Central memory CD8-positive, alpha-beta T cell (primary cell): ENCODE data around the gene SURF4.

Source experiments
- ATAC-seq: fragments of 150-1000 bp; cut with Tn5 transposase; replicated peaks from 2 replicates; pipeline ENCODE4 v1.10.0; 2022; ENCODE audit warnings: mild to moderate bottlenecking, moderate FRiP score, moderate number of reproducible peaks; ENCODE audit not compliant: poor library complexity, severe bottlenecking; ENCODE audit errors: extremely low read depth
- DNase-seq, 2 donors: peaks; one replicate each; pipeline ENCODE4 v3.0.0; 2021; ENCODE audit warnings: low spot score in 2 of 2
- H3K27ac Mint-ChIP-seq: one replicate; pipeline ENCODE4 v1.8.0; 2022; ENCODE audit warnings: low read depth, mild to moderate bottlenecking, moderate library complexity, mixed read lengths
- H3K27me3 Mint-ChIP-seq: one replicate; pipeline ENCODE4 v1.8.0; 2022; ENCODE audit warnings: mixed read lengths
- H3K36me3 Mint-ChIP-seq: one replicate; pipeline ENCODE4 v1.8.0; 2022; ENCODE audit warnings: mild to moderate bottlenecking, moderate library complexity, mixed read lengths; ENCODE audit not compliant: insufficient read depth
- H3K4me1 Mint-ChIP-seq: one replicate; pipeline ENCODE4 v1.8.0; 2022; ENCODE audit warnings: mixed read lengths
- H3K4me3 Mint-ChIP-seq: one replicate; pipeline ENCODE4 v1.8.0; 2022; ENCODE audit warnings: mild to moderate bottlenecking, moderate library complexity, mixed read lengths
- H3K9me3 Mint-ChIP-seq: one replicate; pipeline ENCODE4 v1.8.0; 2022; ENCODE audit warnings: mixed read lengths

SURF4 gene

GRCh38 chr9:133367778-133368177 is 8.1 kb downstream of the SURF4 start:
- Mint-ChIP-seq H3K27ac (no peak overlapping the region), H3K4me1 (peaks cover 76% of the 10 kb centered on the region)

GRCh38 chr9:133367221-133367620 is 8.6 kb downstream of the SURF4 start:
- H3K27me3 Mint-ChIP-seq: no peaks in the 10 kb centered on the region
- DNase-seq (no peak), ATAC-seq (no peak)
- peaks cover 60% of the 10 kb centered on the region for H3K36me3 Mint-ChIP-seq
- H3K27ac Mint-ChIP-seq: no peak overlapping the region
- peak overlapping the region; percentile 20 for H3K4me3 Mint-ChIP-seq
- no peaks in the 10 kb centered on the region for H3K9me3 Mint-ChIP-seq
- peaks cover 71% of the 10 kb centered on the region for H3K4me1 Mint-ChIP-seq

More at GRCh38 chr9:133367778-133368177, 8.1 kb downstream of the SURF4 start:
- Mint-ChIP-seq H3K4me3 (no peak overlapping the region), H3K9me3 (no peaks in the 10 kb centered on the region), H3K27me3 (no peaks in the 10 kb centered on the region), H3K36me3 (peaks cover 60% of the 10 kb centered on the region)
- DNase-seq: no peak
- no peak for ATAC-seq

GRCh38 chr9:133366435-133366834 is 9.4 kb downstream of the SURF4 start:
- peaks cover 65% of the 10 kb centered on the region for H3K36me3 Mint-ChIP-seq
- H3K4me1 Mint-ChIP-seq: peaks cover 69% of the 10 kb centered on the region
- DNase-seq: no peak
- ATAC-seq: no peak
- no peaks in the 10 kb centered on the region for H3K27me3 Mint-ChIP-seq
- H3K9me3 Mint-ChIP-seq: no peaks in the 10 kb centered on the region
- H3K27ac Mint-ChIP-seq: no peak overlapping the region
- H3K4me3 Mint-ChIP-seq: no peak overlapping the region

- peaks cover 62% of the 10 kb centered on the region for H3K4me1 Mint-ChIP-seq
- no peaks in the 10 kb centered on the region for H3K9me3 Mint-ChIP-seq
- H3K4me3 Mint-ChIP-seq: no peak overlapping the region
- H3K27me3 Mint-ChIP-seq: no peaks in the 10 kb centered on the region
- peak overlapping the region; percentile 44 for H3K27ac Mint-ChIP-seq
- ATAC-seq: no peak
- peaks cover 64% of the 10 kb centered on the region for H3K36me3 Mint-ChIP-seq
- DNase-seq: no peak
Observed at GRCh38 chr9:133362359-133363044, 13.4 kb downstream of the SURF4 start.

GRCh38 chr9:133361507-133362092 is 14.3 kb downstream of the SURF4 start:
- H3K4me3 Mint-ChIP-seq: no peak overlapping the region
- H3K4me1 Mint-ChIP-seq: peaks cover 61% of the 10 kb centered on the region
- peak overlapping the region; percentile 44 for H3K27ac Mint-ChIP-seq
- no peaks in the 10 kb centered on the region for H3K9me3 Mint-ChIP-seq
- H3K27me3 Mint-ChIP-seq: no peaks in the 10 kb centered on the region
- peaks cover 63% of the 10 kb centered on the region for H3K36me3 Mint-ChIP-seq
- ATAC-seq: no peak
- no peak for DNase-seq

GRCh38 chr9:133360400-133361393 is 15.2 kb downstream of the SURF4 start:
- Mint-ChIP-seq H3K36me3 (peaks cover 57% of the 10 kb centered on the region), H3K9me3 (no peaks in the 10 kb centered on the region), H3K27ac (peak overlapping the region; percentile 44), H3K4me3 (peak overlapping the region; percentile 16), H3K27me3 (no peaks in the 10 kb centered on the region), H3K4me1 (peaks cover 52% of the 10 kb centered on the region)
- no peak for DNase-seq
- no peak for ATAC-seq

- Mint-ChIP-seq H3K36me3 (peaks cover 47% of the 10 kb centered on the region), H3K4me3 (no peak overlapping the region), H3K27ac (peak overlapping the region; percentile 87), H3K9me3 (no peaks in the 10 kb centered on the region), H3K4me1 (peaks cover 51% of the 10 kb centered on the region), H3K27me3 (no peaks in the 10 kb centered on the region)
- ATAC-seq (no peak), DNase-seq (no peak)
Observed at GRCh38 chr9:133359399-133360175, 16.3 kb downstream of the SURF4 start.

- ATAC-seq (no peak), DNase-seq (no peak)
- Mint-ChIP-seq H3K4me3 (peak overlapping the region; percentile 83), H3K9me3 (no peaks in the 10 kb centered on the region), H3K4me1 (peaks cover 46% of the 10 kb centered on the region), H3K27me3 (no peaks in the 10 kb centered on the region), H3K36me3 (peaks cover 37% of the 10 kb centered on the region), H3K27ac (peak overlapping the region; percentile 87)
Observed at GRCh38 chr9:133357656-133358055, 18.2 kb downstream of the SURF4 start.

GRCh38 chr9:133356391-133357091 is 19.3 kb downstream of the SURF4 start, which contains the start of the genes SURF1 and SURF2:
Gene SURF1 (minus strand): TSS chr9:133356487. CDS start chr9:133356453, 34 bp downstream.
Gene SURF2 (plus strand): TSS chr9:133356550. CDS start chr9:133356593, 43 bp downstream.
- ATAC-seq (peak; percentile 96), DNase-seq (peak; percentile 72 to 78)
- Mint-ChIP-seq H3K36me3 (peaks cover 37% of the 10 kb centered on the region), H3K4me3 (peak within 1 kb of the TSS; percentile 83), H3K27ac (peak within 1 kb of the TSS; percentile 79), H3K9me3 (no peaks in the 10 kb centered on the region), H3K4me1 (peaks cover 40% of the 10 kb centered on the region), H3K27me3 (no peaks in the 10 kb centered on the region)

- no peaks in the 10 kb centered on the region for H3K9me3 Mint-ChIP-seq
- H3K27ac Mint-ChIP-seq: peak overlapping the region; percentile 79
- H3K27me3 Mint-ChIP-seq: no peaks in the 10 kb centered on the region
- peaks cover 36% of the 10 kb centered on the region for H3K36me3 Mint-ChIP-seq
- H3K4me3 Mint-ChIP-seq: peak overlapping the region; percentile 83
- ATAC-seq (peak; percentile 37), DNase-seq (no peak)
- H3K4me1 Mint-ChIP-seq: peaks cover 39% of the 10 kb centered on the region
Observed at GRCh38 chr9:133355881-133356357, 19.9 kb downstream of the SURF4 start.

GRCh38 chr9:133354766-133355165 is 21.1 kb downstream of the SURF4 start:
- Mint-ChIP-seq H3K4me3 (peak overlapping the region; percentile 50), H3K27ac (no peak overlapping the region), H3K4me1 (peaks cover 40% of the 10 kb centered on the region), H3K36me3 (peaks cover 41% of the 10 kb centered on the region), H3K27me3 (no peaks in the 10 kb centered on the region), H3K9me3 (no peaks in the 10 kb centered on the region)
- ATAC-seq (no peak), DNase-seq (no peak)
